Posterior cingulate gyrus (tissue), 11 donors: ENCODE data around the gene DOP1A.

Experiments used
- DNase-seq, 10 donors: peaks; one replicate each; pipeline versions ENCODE4 v3.0.0 to v3.0.0-alpha.2; 2020 to 2021; ENCODE audit warnings: mixed read lengths in 3 of 10
- intact Hi-C: fragments of 100-400 bp; cut with DNase I; formaldehyde crosslinking; loops from one replicate; pipeline ENCODE4 v1.15.1; 2023

The DOP1A gene

GRCh38 chr6:83192871-83193746 is 125.6 kb downstream of the DOP1A start, which contains the start of the genes PGM3 and RWDD2A:
PGM3 (minus strand) TSS chr6:83193265; CDS start chr6:83191012, 2,253 bp downstream.
RWDD2A (plus strand) TSS chr6:83193357; CDS start chr6:83194452, 1,095 bp downstream.
- peak; percentile 87 to 99 (median 92) for DNase-seq
- intact Hi-C loops = loop anchor here (5.0 kb wide), 1 partner anchor 126 kb away; the partner anchor contains the start of genes DOP1A and UBE3D

- intact Hi-C loops = loop anchor here (5.0 kb wide), 1 partner anchor 127 kb away; the partner anchor contains the start of genes DOP1A and UBE3D
- DNase-seq = peak; percentile 37 to 94 (median 52)
Observed at GRCh38 chr6:83193747-83194566, 126.5 kb downstream of the DOP1A start.

- intact Hi-C loops = no loop called here
Observed at GRCh38 chr6:83198486-83199172, 131.2 kb downstream of the DOP1A start.

GRCh38 chr6:83199173-83199862 is 131.8 kb downstream of the DOP1A start:
- intact Hi-C loops = no loop called here
- DNase-seq = no peak

More at GRCh38 chr6:83198486-83199172, 131.2 kb downstream of the DOP1A start:
- DNase-seq = no peak

GRCh38 chr6:83199863-83200225 is 132.4 kb downstream of the DOP1A start:
- no peak for DNase-seq
- intact Hi-C loops = no loop called here

GRCh38 chr6:83202031-83202430 is 134.6 kb downstream of the DOP1A start:
- no peak for DNase-seq
- intact Hi-C loops = no loop called here

GRCh38 chr6:83215131-83216047 is 147.9 kb downstream of the DOP1A start:
- peak in 8 of 10 donors; percentile 31 to 90 (median 66) for DNase-seq
- intact Hi-C loops = loop anchor here (1.0 kb wide), 1 partner anchor 148 kb away; the partner anchor contains the start of gene DOP1A

GRCh38 chr6:83216806-83217205 is 149.3 kb downstream of the DOP1A start:
- intact Hi-C loops = no loop called here
- DNase-seq = no peak
